Transverse colon (tissue), 4 donors: ENCODE measurements around the gene NAA16. TPM values are rescaled to one million over a fixed set of nuclear protein-coding genes. Genes with fewer than 3 reads are reported as not detected.

Experiments
- DNase-seq: peaks from one replicate; pipeline ENCODE4 v3.0.0-alpha.2; 2019
- H3K27ac ChIP-seq, 4 donors: fragments of 200-600 bp; sonication (generic); 2 replicates each; pipeline ENCODE4 v1.5.1; 2016 to 2018; ENCODE audit warnings: inconsistent platforms in 4 of 4
- H3K27me3 ChIP-seq: fragments of 200-600 bp; sonication (generic); 2 replicates; pipeline ENCODE4 v1.5.1; 2017; ENCODE audit warnings: inconsistent platforms
- H3K36me3 ChIP-seq, 4 donors: fragments of 200-600 bp; sonication (generic); 2 replicates each; pipeline ENCODE4 v1.5.1; 2017 to 2019; ENCODE audit warnings: inconsistent platforms in 4 of 4
- H3K4me1 ChIP-seq, 4 donors: fragments of 200-600 bp; sonication (generic); 2 replicates each; pipeline ENCODE4 v1.5.1; 2017 to 2020; ENCODE audit warnings: inconsistent platforms in 4 of 4
- H3K4me3 ChIP-seq, 4 donors: fragments of 200-600 bp; sonication (generic); 1 replicate in 1 of 4; 2 replicates in 3 of 4; pipeline versions ENCODE4 v1.5.1 to v1.6.1; 2017 to 2019; ENCODE audit warnings: inconsistent platforms in 4 of 4
- H3K9me3 ChIP-seq, 2 donors: fragments of 200-600 bp; sonication (generic); 2 replicates each; pipeline ENCODE4 v1.5.1; 2017 to 2019; ENCODE audit warnings: inconsistent platforms in 2 of 2
- EP300 ChIP-seq: sonication (generic); formaldehyde crosslinking; IDR thresholded peaks from one replicate; pipeline ENCODE4 v1.6.1; 2017; ENCODE audit warnings: antibody characterized with exemption, low read depth
- POLR2A ChIP-seq: fragments of 450-650 bp; IDR thresholded peaks from one replicate; pipeline ENCODE4 v1.6.1; 2016; ENCODE audit warnings: antibody characterized with exemption, mild to moderate bottlenecking, moderate library complexity
- POLR2AphosphoS5 ChIP-seq, 3 donors: sonication (generic); formaldehyde crosslinking; IDR thresholded peaks; one replicate each; pipeline ENCODE4 v1.6.1; 2016; ENCODE audit warnings: antibody characterized with exemption in 3 of 3
- WGBS, 2 donors: methylation state at CpG; one replicate each; pipeline ENCODE4 v1.1.5; 2018; ENCODE audit warnings: low coverage in 1 of 2; 5-methylcytosine and 5-hydroxymethylcytosine counted together
- in situ Hi-C, 4 donors: fragments of 200-750 bp; cut with MboI; loops; one replicate each; pipeline versions ENCODE4 v1.15.0 to v1.15.1; 2017; ENCODE audit warnings: low sequenced_read_pairs in 3 of 4, low pct_ligation_motif_present in 1 of 4, low pct_unique_long_range_greater_than_20kb in 1 of 4
- intact Hi-C: fragments of 100-400 bp; cut with DNase I; formaldehyde crosslinking; loops from one replicate; pipeline ENCODE4 v1.15.1; 2023; ENCODE audit warnings: low total_unique reads
- total RNA-seq, 4 donors: library from RNA; depleted of rRNA; stranded (reverse); fragments of >200 nt; gene quantifications; one replicate each; pipeline ENCODE4 v1.1.0, GENCODE V29; 2016
- TF ChIP-seq, protein P1 (sequence below), 5 experiments: fragments of 200-600 bp in 3 of 5; fragments of 450-650 bp in 2 of 5; sonication (generic) in 3 of 5; IDR thresholded peaks; 1 replicate in 2 of 5; 2 replicates in 3 of 5; pipeline ENCODE4 v1.5.1; 2016 to 2017; ENCODE audit warnings: antibody characterized with exemption in 5 of 5, inconsistent platforms in 3 of 5, mild to moderate bottlenecking in 2 of 5, moderate library complexity in 1 of 5

The NAA16 gene
- 10 to 100 TPM in 3 of 4 donors, 1 to 10 TPM in 1; 9.1 to 38.6 (median 19.6) TPM for total RNA-seq

DNA sequence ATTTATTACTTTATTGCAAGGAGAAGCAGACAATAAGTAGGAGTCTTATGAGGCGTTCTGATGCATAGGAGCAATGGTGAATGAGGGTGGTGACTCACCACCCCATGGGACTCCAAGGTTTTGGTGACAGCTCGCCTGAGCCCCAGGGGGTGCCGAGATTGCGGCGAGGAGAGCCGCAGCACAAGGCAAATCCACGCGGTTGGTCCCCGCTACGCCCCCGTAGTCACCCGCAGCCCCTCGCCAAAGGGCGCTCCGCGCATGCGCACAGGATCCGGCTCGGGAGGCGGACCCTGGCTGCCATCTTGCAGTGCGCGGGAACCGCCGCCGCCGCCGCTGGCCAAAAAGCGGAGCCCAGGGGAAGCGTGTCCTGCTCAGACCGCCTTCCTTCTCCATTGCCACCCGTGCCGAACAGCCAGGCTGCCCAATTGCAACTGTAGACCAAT is at the start of gene NAA16:
TSS of gene NAA16 (plus strand) at position 305 of the 443 bp plus-strand sequence. CDS start 262 bp downstream, outside the sequence.
- Histone ChIP-seq H3K4me3 (peak within 1 kb of the TSS; percentile 40 to 92 (median 85)), H3K27ac (peak within 1 kb of the TSS; percentile 92 to 97 (median 94)), H3K4me1 (peaks cover 0 to 33% (median 11%) of the 10 kb centered on the region in 4 donors), H3K36me3 (no peaks in the 10 kb centered on the region), H3K27me3 (no peaks in the 10 kb centered on the region), H3K9me3 (no peaks in the 10 kb centered on the region)
- in situ Hi-C loops: no loop called here
- TF ChIP-seq, protein P1, sequence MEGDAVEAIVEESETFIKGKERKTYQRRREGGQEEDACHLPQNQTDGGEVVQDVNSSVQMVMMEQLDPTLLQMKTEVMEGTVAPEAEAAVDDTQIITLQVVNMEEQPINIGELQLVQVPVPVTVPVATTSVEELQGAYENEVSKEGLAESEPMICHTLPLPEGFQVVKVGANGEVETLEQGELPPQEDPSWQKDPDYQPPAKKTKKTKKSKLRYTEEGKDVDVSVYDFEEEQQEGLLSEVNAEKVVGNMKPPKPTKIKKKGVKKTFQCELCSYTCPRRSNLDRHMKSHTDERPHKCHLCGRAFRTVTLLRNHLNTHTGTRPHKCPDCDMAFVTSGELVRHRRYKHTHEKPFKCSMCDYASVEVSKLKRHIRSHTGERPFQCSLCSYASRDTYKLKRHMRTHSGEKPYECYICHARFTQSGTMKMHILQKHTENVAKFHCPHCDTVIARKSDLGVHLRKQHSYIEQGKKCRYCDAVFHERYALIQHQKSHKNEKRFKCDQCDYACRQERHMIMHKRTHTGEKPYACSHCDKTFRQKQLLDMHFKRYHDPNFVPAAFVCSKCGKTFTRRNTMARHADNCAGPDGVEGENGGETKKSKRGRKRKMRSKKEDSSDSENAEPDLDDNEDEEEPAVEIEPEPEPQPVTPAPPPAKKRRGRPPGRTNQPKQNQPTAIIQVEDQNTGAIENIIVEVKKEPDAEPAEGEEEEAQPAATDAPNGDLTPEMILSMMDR (IDR thresholded peaks at IDR 0.05): no peak
- peak; percentile 81 to 88 (median 81) for TF ChIP-seq POLR2AphosphoS5 (IDR thresholded peaks at IDR 0.05)
- TF ChIP-seq POLR2A: peak; percentile 58
- TF ChIP-seq EP300: no peak
- peak; percentile 89 for DNase-seq
- intact Hi-C loops: no loop called here
- 0% methylated on average over 25 of the region's 32 CpGs; no CpG with 5 or more reads in 1 of the 2 donors for WGBS, 2 donors

GRCh38 chr13:41263261-41263971 is 47.7 kb upstream of the NAA16 start, which contains the start of gene MTRF1:
MTRF1 (minus strand) TSS chr13:41263576; CDS start chr13:41260907, 2,669 bp downstream.
- Histone ChIP-seq H3K4me1 (peaks cover 4 to 11% (median 6%) of the 10 kb centered on the region in 4 donors), H3K9me3 (peaks cover 2 to 4% of the 10 kb centered on the region in 2 donors), H3K36me3 (peaks cover 0 to 14% (median 0%) of the 10 kb centered on the region in 4 donors), H3K27ac (peak within 1 kb of the TSS; percentile 76 to 87 (median 84)), H3K4me3 (peak within 1 kb of the TSS; percentile 54 to 67 (median 58)), H3K27me3 (no peaks in the 10 kb centered on the region)
- peak; percentile 81 for DNase-seq
- 0% methylated on average over 3 to 32 of the region's 32 CpGs for WGBS, 2 donors
- intact Hi-C loops (loop anchor here (10.0 kb wide), 1 partner anchor 1859 kb away; no protein-coding TSS in a partner anchor), in situ Hi-C loops (no loop called here)
- TF ChIP-seq, protein P1 (IDR thresholded peaks at IDR 0.05): no peak
- TF ChIP-seq POLR2AphosphoS5 (IDR thresholded peaks at IDR 0.05) (peak in 2 of 3 donors; percentile 53 to 72), EP300 (no peak), POLR2A (peak; percentile 49)

DNA sequence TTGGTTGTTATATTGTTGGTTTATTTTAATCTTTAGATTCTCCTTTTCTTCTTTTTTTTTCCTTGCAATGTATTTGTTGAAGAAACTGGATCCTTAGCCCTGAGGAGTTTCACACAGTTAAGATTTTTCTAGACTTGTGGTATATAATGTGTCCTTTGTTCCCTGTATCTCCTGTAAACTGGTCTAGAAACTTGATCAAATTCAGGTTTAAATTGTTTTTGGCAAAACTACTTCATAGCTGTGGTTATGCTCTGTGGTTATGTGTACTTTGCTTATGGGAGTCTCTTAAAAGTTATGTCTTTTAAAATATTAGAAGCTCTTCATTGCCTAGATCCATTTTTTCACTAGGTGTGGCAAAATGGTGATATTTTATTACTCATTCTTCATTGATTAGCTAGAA is 44.0 kb upstream of the NAA16 start:
- Histone ChIP-seq H3K4me1 (peaks cover 4 to 11% (median 6%) of the 10 kb centered on the region in 4 donors), H3K4me3 (no peak overlapping the region), H3K27me3 (no peaks in the 10 kb centered on the region), H3K36me3 (no peaks in the 10 kb centered on the region), H3K9me3 (peaks cover 8 to 9% of the 10 kb centered on the region in 2 donors), H3K27ac (no peak overlapping the region)
- intact Hi-C loops: loop anchor here (10.0 kb wide), 1 partner anchor 1862 kb away; no protein-coding TSS in a partner anchor
- no peak for DNase-seq
- in situ Hi-C loops: no loop called here
- TF ChIP-seq, protein P1 (IDR thresholded peaks at IDR 0.05): no peak
- no peak for TF ChIP-seq POLR2A
- no peak for TF ChIP-seq EP300
- TF ChIP-seq POLR2AphosphoS5 (IDR thresholded peaks at IDR 0.05): no peak

DNA sequence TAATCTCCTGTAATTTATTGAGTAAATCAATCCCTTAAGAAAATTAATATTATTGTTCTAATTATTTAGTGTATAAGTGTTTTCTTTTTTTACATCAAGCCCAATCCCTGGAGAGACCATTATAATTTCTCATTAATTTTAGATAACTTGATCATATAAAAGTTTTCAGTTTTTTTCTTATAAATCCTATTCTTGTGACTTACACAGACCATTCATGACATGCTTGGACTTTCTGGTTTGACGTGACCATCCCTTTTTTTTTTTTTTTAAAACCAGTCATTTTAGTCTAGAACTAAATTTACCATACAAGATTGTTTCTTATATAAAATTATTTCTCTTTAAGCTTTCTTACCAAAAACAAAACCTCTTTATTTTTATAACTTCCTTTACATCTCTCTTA is 42.3 kb upstream of the NAA16 start:
- in situ Hi-C loops: no loop called here
- no peak overlapping the region for H3K4me3 ChIP-seq
- TF ChIP-seq POLR2A: no peak
- TF ChIP-seq EP300: no peak
- no peak for TF ChIP-seq POLR2AphosphoS5 (IDR thresholded peaks at IDR 0.05)
- peaks cover 8 to 9% of the 10 kb centered on the region in 2 donors for H3K9me3 ChIP-seq
- H3K27me3 ChIP-seq: no peaks in the 10 kb centered on the region
- no peaks in the 10 kb centered on the region for H3K36me3 ChIP-seq
- DNase-seq: no peak
- peaks cover 0 to 3% (median 0%) of the 10 kb centered on the region in 4 donors for H3K4me1 ChIP-seq
- WGBS, 2 donors: 10 to 20% methylated on average over 1 of the region's 1 CpG
- intact Hi-C loops: loop anchor here (10.0 kb wide), 1 partner anchor 1864 kb away; no protein-coding TSS in a partner anchor
- no peak overlapping the region for H3K27ac ChIP-seq
